Stimulated activated CD8-positive, alpha-beta memory T cell treated with anti-CD3 and anti-CD28 coated beads, Interleukin-12 subunit alpha, Interleukin-12 subunit beta, amount 100 ng/mL, for 24 hours (primary cell): ENCODE results near the gene BCL2L2.
A peak's percentile ranks its signal among the peaks of the same experiment; 100 is the strongest.

Experiments
- DNase-seq: peaks from one replicate; pipeline ENCODE4 v3.0.0-alpha.2; 2020; ENCODE audit errors: extremely low read depth

BCL2L2 gene

GRCh38 chr14:23299986-23300686, 6.5 kb upstream of the BCL2L2 start:
- DNase-seq = no peak

GRCh38 chr14:23300687-23301223, 5.9 kb upstream of the BCL2L2 start:
- no peak for DNase-seq

- DNase-seq = peak; percentile 89
These were observed 5.2 kb upstream of the BCL2L2 start for GRCh38 chr14:23301288-23301968.

GRCh38 chr14:23301969-23302289, 4.7 kb upstream of the BCL2L2 start:
- DNase-seq = no peak

- peak; percentile 60 for DNase-seq
These were observed 4.1 kb upstream of the BCL2L2 start, which contains the start of gene PPP1R3E for GRCh38 chr14:23302290-23303225. Gene PPP1R3E, minus strand, starts transcription at chr14:23302859. Its CDS starts 283 bp downstream, at chr14:23302576.

GRCh38 chr14:23307146-23307530, 505 bp downstream of the BCL2L2 start:
- no peak for DNase-seq

GRCh38 chr14:23307687-23308644, 1.3 kb downstream of the BCL2L2 start:
- no peak for DNase-seq

- DNase-seq = no peak
These were observed 2.2 kb downstream of the BCL2L2 start for GRCh38 chr14:23308721-23309445.

- DNase-seq = no peak
These were observed 3.9 kb downstream of the BCL2L2 start for GRCh38 chr14:23310546-23310945.

- DNase-seq = no peak
These were observed 9.7 kb downstream of the BCL2L2 start for GRCh38 chr14:23316300-23316699.

- DNase-seq = no peak
These were observed 13.3 kb downstream of the BCL2L2 start for GRCh38 chr14:23319746-23320583.

GRCh38 chr14:23320584-23321571, 14.2 kb downstream of the BCL2L2 start, which contains the start of gene PABPN1:
Gene PABPN1, plus strand, starts transcription at chr14:23321457. Its CDS starts 13 bp downstream, at chr14:23321470.
- peak; percentile 95 for DNase-seq

GRCh38 chr14:23321572-23322547, 15.2 kb downstream of the BCL2L2 start:
- no peak for DNase-seq

GRCh38 chr14:23322568-23323517, 16.2 kb downstream of the BCL2L2 start:
- DNase-seq = no peak

- no peak for DNase-seq
These were observed 17.3 kb downstream of the BCL2L2 start for GRCh38 chr14:23323838-23324454.
